OCI-LY3 (cell line): Measurements from ENCODE around the gene CWF19L1.

ENCODE experiments used
- CTCF ChIP-seq: fragments of 200-600, 300-600 bp; sonication (generic); IDR thresholded peaks from 2 replicates; pipeline ENCODE4 v1.5.1; 2014; ENCODE audit warnings: antibody characterized with exemption, low read length, low read depth
- EZH2phosphoT487 ChIP-seq: fragments of 200-600 bp; shearing (Covaris generic); IDR thresholded peaks from 2 replicates; pipeline ENCODE4 v1.6.1; 2018; ENCODE audit warnings: antibody characterized with exemption, mixed run types, low read depth

GRCh38 chr10:100282907-100283306 lies 15.5 kb upstream of the CWF19L1 start:
- TF ChIP-seq CTCF (no peak), EZH2phosphoT487 (no peak)
